Measurements from ENCODE around the gene DUSP16.

DNA sequence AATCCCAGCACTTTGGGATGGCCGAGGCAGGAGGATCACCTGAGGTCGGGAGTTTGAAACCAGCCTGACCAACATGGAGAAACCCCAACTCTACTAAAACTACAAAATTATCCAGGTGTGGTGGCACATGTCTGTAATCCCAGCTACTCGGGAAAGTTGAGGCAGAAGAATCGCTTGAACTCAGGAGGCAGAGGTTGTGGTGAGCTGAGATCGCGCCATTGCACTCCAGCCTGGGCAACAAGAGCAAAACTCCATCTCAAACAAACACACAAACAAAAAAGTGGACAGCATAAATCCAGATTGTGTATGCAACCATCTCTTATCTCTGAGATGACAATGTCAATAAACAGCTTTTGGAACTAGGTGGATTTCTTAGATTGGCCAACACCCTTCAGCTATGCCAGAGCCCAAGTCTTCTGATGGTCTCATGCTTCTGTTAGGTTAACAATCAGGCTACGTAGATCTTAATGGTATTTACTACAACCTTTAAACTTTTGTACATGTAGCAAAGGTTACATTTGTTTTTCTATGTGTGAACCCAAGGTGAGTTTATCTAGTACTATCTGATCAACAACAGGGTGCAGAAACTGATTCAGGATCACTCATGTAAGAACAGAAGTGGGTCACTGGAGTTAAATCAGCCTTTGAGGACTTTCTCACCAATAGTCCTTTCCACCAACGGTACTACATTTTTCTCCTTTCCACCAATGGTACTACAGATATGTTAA lies 73.7 kb downstream of the DUSP16 start:
- no peak for TF ChIP-seq NANOG (IDR thresholded peaks at IDR 0.05; ENCODE audit: borderline replicate concordance)
- TF ChIP-seq, protein P1, sequence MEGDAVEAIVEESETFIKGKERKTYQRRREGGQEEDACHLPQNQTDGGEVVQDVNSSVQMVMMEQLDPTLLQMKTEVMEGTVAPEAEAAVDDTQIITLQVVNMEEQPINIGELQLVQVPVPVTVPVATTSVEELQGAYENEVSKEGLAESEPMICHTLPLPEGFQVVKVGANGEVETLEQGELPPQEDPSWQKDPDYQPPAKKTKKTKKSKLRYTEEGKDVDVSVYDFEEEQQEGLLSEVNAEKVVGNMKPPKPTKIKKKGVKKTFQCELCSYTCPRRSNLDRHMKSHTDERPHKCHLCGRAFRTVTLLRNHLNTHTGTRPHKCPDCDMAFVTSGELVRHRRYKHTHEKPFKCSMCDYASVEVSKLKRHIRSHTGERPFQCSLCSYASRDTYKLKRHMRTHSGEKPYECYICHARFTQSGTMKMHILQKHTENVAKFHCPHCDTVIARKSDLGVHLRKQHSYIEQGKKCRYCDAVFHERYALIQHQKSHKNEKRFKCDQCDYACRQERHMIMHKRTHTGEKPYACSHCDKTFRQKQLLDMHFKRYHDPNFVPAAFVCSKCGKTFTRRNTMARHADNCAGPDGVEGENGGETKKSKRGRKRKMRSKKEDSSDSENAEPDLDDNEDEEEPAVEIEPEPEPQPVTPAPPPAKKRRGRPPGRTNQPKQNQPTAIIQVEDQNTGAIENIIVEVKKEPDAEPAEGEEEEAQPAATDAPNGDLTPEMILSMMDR (conservative IDR thresholded peaks at IDR 0.05; ENCODE audit: low read depth in 2 of 2) = no peak
- no peak for TF ChIP-seq EZH2 (IDR thresholded peaks at IDR 0.05; ENCODE audit: low read depth, unreplicated experiment)
- no peak for TF ChIP-seq POLR2AphosphoS5 (IDR thresholded peaks at IDR 0.05; ENCODE audit: low read depth)
- no peak for TF ChIP-seq JUNB (IDR thresholded peaks at IDR 0.05; ENCODE audit: unreplicated experiment)
- TF ChIP-seq, protein P2, sequence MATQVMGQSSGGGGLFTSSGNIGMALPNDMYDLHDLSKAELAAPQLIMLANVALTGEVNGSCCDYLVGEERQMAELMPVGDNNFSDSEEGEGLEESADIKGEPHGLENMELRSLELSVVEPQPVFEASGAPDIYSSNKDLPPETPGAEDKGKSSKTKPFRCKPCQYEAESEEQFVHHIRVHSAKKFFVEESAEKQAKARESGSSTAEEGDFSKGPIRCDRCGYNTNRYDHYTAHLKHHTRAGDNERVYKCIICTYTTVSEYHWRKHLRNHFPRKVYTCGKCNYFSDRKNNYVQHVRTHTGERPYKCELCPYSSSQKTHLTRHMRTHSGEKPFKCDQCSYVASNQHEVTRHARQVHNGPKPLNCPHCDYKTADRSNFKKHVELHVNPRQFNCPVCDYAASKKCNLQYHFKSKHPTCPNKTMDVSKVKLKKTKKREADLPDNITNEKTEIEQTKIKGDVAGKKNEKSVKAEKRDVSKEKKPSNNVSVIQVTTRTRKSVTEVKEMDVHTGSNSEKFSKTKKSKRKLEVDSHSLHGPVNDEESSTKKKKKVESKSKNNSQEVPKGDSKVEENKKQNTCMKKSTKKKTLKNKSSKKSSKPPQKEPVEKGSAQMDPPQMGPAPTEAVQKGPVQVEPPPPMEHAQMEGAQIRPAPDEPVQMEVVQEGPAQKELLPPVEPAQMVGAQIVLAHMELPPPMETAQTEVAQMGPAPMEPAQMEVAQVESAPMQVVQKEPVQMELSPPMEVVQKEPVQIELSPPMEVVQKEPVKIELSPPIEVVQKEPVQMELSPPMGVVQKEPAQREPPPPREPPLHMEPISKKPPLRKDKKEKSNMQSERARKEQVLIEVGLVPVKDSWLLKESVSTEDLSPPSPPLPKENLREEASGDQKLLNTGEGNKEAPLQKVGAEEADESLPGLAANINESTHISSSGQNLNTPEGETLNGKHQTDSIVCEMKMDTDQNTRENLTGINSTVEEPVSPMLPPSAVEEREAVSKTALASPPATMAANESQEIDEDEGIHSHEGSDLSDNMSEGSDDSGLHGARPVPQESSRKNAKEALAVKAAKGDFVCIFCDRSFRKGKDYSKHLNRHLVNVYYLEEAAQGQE (IDR thresholded peaks at IDR 0.05; ENCODE audit: unreplicated experiment) = no peak
- TF ChIP-seq EZH2phosphoT487 (IDR thresholded peaks at IDR 0.05; ENCODE audit: unreplicated experiment) = no peak
- TF ChIP-seq ZNF331 (CRISPR knock-in tag; IDR thresholded peaks at IDR 0.05; ENCODE audit: low read depth) = no peak
- no peak for TF ChIP-seq CREB1 (CRISPR knock-in tag; IDR thresholded peaks at IDR 0.05; ENCODE audit: low read depth)
- TF ChIP-seq STAT1 (IDR thresholded peaks at IDR 0.05; ENCODE audit: unreplicated experiment) = no peak
- TF ChIP-seq, protein P3, sequence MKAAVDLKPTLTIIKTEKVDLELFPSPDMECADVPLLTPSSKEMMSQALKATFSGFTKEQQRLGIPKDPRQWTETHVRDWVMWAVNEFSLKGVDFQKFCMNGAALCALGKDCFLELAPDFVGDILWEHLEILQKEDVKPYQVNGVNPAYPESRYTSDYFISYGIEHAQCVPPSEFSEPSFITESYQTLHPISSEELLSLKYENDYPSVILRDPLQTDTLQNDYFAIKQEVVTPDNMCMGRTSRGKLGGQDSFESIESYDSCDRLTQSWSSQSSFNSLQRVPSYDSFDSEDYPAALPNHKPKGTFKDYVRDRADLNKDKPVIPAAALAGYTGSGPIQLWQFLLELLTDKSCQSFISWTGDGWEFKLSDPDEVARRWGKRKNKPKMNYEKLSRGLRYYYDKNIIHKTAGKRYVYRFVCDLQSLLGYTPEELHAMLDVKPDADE (IDR thresholded peaks at IDR 0.05) = no peak
- no peak for TF ChIP-seq ZNF114 (CRISPR knock-in tag; IDR thresholded peaks at IDR 0.05)

Measured in GM23338 (cell line).